ENCODE results near the gene RNF157. TPM values are rescaled to one million over a fixed set of nuclear protein-coding genes. Genes with fewer than 3 reads are reported as not detected.

RNF157 gene
- total and polyA plus RNA-seq, 2 of the 4 experiments (the other 2 are of a cell fraction): 0.54 to 1.3 TPM

DNA sequence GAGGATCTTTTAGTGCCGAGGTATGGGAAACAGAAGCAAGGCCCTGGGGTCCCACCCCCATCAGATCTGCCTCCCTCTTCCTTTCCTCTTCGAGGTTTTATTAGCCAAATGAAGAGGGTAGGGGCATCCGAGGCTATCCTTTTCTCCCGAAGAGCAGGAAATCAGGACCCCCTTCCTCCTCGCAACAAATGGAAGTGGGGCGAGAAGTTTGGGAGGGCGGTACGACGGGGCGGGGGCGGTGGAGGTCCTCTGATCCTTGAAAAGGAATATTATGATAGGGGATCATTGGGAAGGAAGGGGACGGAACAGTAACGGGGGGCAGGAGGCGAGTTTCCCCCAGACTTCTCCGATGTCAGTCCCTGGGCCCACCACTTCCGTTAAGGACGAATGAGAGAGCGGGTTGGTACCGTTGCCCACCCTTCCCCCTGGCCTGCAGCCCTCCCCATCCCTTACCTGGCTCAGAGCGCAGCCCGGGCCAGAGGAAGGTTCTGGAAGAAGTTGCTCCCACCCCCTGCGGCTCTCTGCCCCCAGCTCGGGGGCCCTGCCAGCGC lies 99.6 kb downstream of the RNF157 start:
- in situ Hi-C loops (cut with MboI; ENCODE audit: low sequenced_read_pairs): no loop called here
- Histone ChIP-seq H4K20me1 (ENCODE audit: insufficient read depth, low read length) (no peaks in the 10 kb centered on the region), H3K4me3 (ENCODE audit: insufficient read depth, low read depth, low read length) (no peak overlapping the region), H3K9me1 (ENCODE audit: insufficient read depth, low read length) (no peaks in the 10 kb centered on the region; the same call in 1 of the 2 replicates), H3K9ac (ENCODE audit: low read depth, low read length) (no peak overlapping the region), H2AK9ac (replicated peaks; ENCODE audit: low read depth, low read length, poor library complexity) (no peak overlapping the region), H2BK5ac (ENCODE audit: low read depth, low read length, poor library complexity, severe bottlenecking) (no peak overlapping the region), H3K79me1 (ENCODE audit: low read depth in 1 of 2, low read length in 2 of 2) (no peaks in the 10 kb centered on the region), H4K8ac (ENCODE audit: low read depth in 2 of 2, low read length in 2 of 2) (no peak overlapping the region), H3K27ac (ENCODE audit: insufficient read depth, low read length) (no peak overlapping the region), H3K9me3 (ENCODE audit: control insufficient read depth, insufficient read depth, low read length) (no peaks in the 10 kb centered on the region), H2AFZ (replicated peaks; ENCODE audit: low read length, poor library complexity) (peak overlapping the region; percentile 7), H3K27me3 (ENCODE audit: control insufficient read depth, insufficient read depth, low read length) (peaks cover 68% of the 10 kb centered on the region), H3K4me2 (ENCODE audit: low read depth, low read length) (peak overlapping the region; percentile 6; the same call in 1 of the 2 replicates), H4K5ac (ENCODE audit: low read depth, low read length) (no peak overlapping the region), H2AK5ac (ENCODE audit: low read depth, low read length) (no peak overlapping the region), H3K23ac (ENCODE audit: low read depth, low read length) (no peak overlapping the region), H2BK20ac (ENCODE audit: low read depth, low read length) (no peak overlapping the region), H3K4me1 (ENCODE audit: control insufficient read depth, insufficient read depth, low read length) (no peaks in the 10 kb centered on the region; the same call in 1 of the 2 replicates), H3K56ac (ENCODE audit: extremely low read depth, insufficient read depth, low read length) (no peak overlapping the region), H2BK15ac (ENCODE audit: low read depth, low read length) (no peak overlapping the region), H3K4ac (ENCODE audit: low read depth, low read length) (no peak overlapping the region), H3K18ac (ENCODE audit: low read depth, low read length) (no peak overlapping the region), H3K36me3 (ENCODE audit: control insufficient read depth, insufficient read depth, low read length) (no peaks in the 10 kb centered on the region), H3K14ac (replicated peaks; ENCODE audit: low read depth, low read length) (no peak overlapping the region), H4K91ac (ENCODE audit: insufficient read depth, low read depth, low read length) (no peak overlapping the region), H2BK120ac (ENCODE audit: low read depth, low read length) (no peak overlapping the region)
- whole genome bisulfite sequencing, 2 experiments (ENCODE audit: extremely low coverage in 2 of 2, insufficient read length in 1 of 2): 0% methylated on average over 3 of the region's 24 CpGs; no CpG with 5 or more reads in 1 of the 2 experiments
- TF ChIP-seq POLR2A (IDR thresholded peaks at IDR 0.05; ENCODE audit: low read depth, low read length) (no peak), CEBPB (IDR thresholded peaks at IDR 0.05; ENCODE audit: low read depth, low read length) (no peak), RFX5 (IDR thresholded peaks at IDR 0.05; ENCODE audit: low read depth, low read length) (no peak), MXI1 (IDR thresholded peaks at IDR 0.05; ENCODE audit: borderline replicate concordance, low read depth, low read length) (no peak), NFE2L2 (IDR thresholded peaks at IDR 0.05; ENCODE audit: low read depth, low read length) (no peak), FOS (IDR thresholded peaks at IDR 0.05; ENCODE audit: low read depth, low read length) (no peak), CHD1 (IDR thresholded peaks at IDR 0.05; ENCODE audit: low read depth, low read length) (no peak), RCOR1 (IDR thresholded peaks at IDR 0.05; ENCODE audit: insufficient replicate concordance, low read length) (no peak), SMC3 (IDR thresholded peaks at IDR 0.05; ENCODE audit: low read depth, low read length) (no peak), BHLHE40 (IDR thresholded peaks at IDR 0.05; ENCODE audit: low read depth, low read length) (no peak), MAZ (IDR thresholded peaks at IDR 0.05; ENCODE audit: borderline replicate concordance, low read depth, low read length) (no peak), RAD21 (IDR thresholded peaks at IDR 0.05; ENCODE audit: low read length) (no peak), MAFK (IDR thresholded peaks at IDR 0.05; ENCODE audit: low read depth, low read length) (no peak)
- TF ChIP-seq, protein P1, sequence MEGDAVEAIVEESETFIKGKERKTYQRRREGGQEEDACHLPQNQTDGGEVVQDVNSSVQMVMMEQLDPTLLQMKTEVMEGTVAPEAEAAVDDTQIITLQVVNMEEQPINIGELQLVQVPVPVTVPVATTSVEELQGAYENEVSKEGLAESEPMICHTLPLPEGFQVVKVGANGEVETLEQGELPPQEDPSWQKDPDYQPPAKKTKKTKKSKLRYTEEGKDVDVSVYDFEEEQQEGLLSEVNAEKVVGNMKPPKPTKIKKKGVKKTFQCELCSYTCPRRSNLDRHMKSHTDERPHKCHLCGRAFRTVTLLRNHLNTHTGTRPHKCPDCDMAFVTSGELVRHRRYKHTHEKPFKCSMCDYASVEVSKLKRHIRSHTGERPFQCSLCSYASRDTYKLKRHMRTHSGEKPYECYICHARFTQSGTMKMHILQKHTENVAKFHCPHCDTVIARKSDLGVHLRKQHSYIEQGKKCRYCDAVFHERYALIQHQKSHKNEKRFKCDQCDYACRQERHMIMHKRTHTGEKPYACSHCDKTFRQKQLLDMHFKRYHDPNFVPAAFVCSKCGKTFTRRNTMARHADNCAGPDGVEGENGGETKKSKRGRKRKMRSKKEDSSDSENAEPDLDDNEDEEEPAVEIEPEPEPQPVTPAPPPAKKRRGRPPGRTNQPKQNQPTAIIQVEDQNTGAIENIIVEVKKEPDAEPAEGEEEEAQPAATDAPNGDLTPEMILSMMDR (conservative IDR thresholded peaks at IDR 0.05; ENCODE audit: low read depth, low read length): no peak
- TF ChIP-seq, protein P2, sequence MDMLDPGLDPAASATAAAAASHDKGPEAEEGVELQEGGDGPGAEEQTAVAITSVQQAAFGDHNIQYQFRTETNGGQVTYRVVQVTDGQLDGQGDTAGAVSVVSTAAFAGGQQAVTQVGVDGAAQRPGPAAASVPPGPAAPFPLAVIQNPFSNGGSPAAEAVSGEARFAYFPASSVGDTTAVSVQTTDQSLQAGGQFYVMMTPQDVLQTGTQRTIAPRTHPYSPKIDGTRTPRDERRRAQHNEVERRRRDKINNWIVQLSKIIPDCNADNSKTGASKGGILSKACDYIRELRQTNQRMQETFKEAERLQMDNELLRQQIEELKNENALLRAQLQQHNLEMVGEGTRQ (IDR thresholded peaks at IDR 0.05; ENCODE audit: low read depth, low read length): no peak
- TF ChIP-seq, protein P3, sequence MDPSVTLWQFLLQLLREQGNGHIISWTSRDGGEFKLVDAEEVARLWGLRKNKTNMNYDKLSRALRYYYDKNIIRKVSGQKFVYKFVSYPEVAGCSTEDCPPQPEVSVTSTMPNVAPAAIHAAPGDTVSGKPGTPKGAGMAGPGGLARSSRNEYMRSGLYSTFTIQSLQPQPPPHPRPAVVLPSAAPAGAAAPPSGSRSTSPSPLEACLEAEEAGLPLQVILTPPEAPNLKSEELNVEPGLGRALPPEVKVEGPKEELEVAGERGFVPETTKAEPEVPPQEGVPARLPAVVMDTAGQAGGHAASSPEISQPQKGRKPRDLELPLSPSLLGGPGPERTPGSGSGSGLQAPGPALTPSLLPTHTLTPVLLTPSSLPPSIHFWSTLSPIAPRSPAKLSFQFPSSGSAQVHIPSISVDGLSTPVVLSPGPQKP (IDR thresholded peaks at IDR 0.05; ENCODE audit: borderline replicate concordance, low read depth, low read length): no peak
- CTCF ChIA-PET: interaction anchor here (0.6 kb wide), 1 partner anchor 41 kb away, joined by 3 read pairs; no protein-coding TSS in a partner anchor
- POLR2A ChIA-PET (ENCODE audit: unreplicated experiment): no interaction called here
- intact Hi-C loops (cut with micrococcal nuclease): no loop called here
- DNase-seq (no peak), ATAC-seq (ENCODE audit: low read depth) (peak; percentile 3)
- no TSS peak for BruUV-seq (replicated peaks)
- dilution Hi-C loops (cut with HindIII; ENCODE audit: low sequenced_read_pairs, unreplicated experiment): no loop called here

All from IMR-90 (cell line).